HCT116 (cell line): ENCODE data around the gene ZNF177. TPM values are rescaled to one million over a fixed set of nuclear protein-coding genes. Genes with fewer than 3 reads are reported as not detected.

Source experiments
- ATAC-seq: fragments of 200-7000 bp; cut with Tn5 transposase; 2 replicates; pipeline ENCODE4 v1.9.1; 2020; ENCODE audit warnings: mild to moderate bottlenecking, moderate library complexity
- BruUV-seq: library from RNA; stranded (reverse); fragments of 400-500 nt; replicated peaks from 2 replicates; lab custom pipeline; 2021; lab: Mats Ljungman, UMichigan
- CTCF ChIA-PET: fragments of 300-600 bp; sonication (Branson Sonifier 250); formaldehyde crosslinking; loops from one replicate; lab custom pipeline; 2021; ENCODE audit warnings: antibody characterized with exemption; lab: Charles Lee
- POLR2A ChIA-PET: fragments of 300-600, 350-600 bp; sonication (Branson Sonifier 250); formaldehyde crosslinking; loops from one replicate; lab custom pipeline; 2021; ENCODE audit warnings: antibody characterized with exemption; lab: Charles Lee
- RAD21 ChIA-PET, 2 experiments: fragments of 300-600 bp; sonication (Branson Sonifier 250); formaldehyde crosslinking; loops; one replicate each; lab custom pipeline; 2023; ENCODE audit warnings: low total read pairs in 2 of 2; ENCODE audit not compliant: uncharacterized antibody in 2 of 2, unreplicated experiment in 2 of 2, low non-redundant PET in 1 of 2; lab: Charles Lee
- DNase-seq: peaks from one replicate; pipeline ENCODE4 v3.0.0-alpha.2; 2010; ENCODE audit warnings: low read depth, low spot score
- H2AFZ ChIP-seq: fragments of 200-600 bp; shearing (Covaris generic), sonication (generic); 2 replicates; pipeline ENCODE4 v1.6.1; 2017; ENCODE audit warnings: low read depth, mixed run types, mixed read lengths, antibody characterized with exemption, low read length; ENCODE audit not compliant: poor library complexity, severe bottlenecking
- H3K27ac ChIP-seq: 2 replicates; pipeline ENCODE4 v1.5.1; 2012; ENCODE audit warnings: low read depth, low read length
- H3K27me3 ChIP-seq: fragments of 200-600 bp; sonication (generic); 2 replicates; pipeline ENCODE4 v1.6.1; 2016; ENCODE audit warnings: mixed run types, low read length, mixed read lengths; ENCODE audit not compliant: insufficient read depth
- H3K36me3 ChIP-seq, 2 experiments: fragments of 200-500 bp in 1 of 2; fragments of 200-600 bp in 1 of 2; sonication (Bioruptor generic) in 1 of 2; sonication (generic) in 1 of 2; 2 replicates each; pipeline versions ENCODE4 v1.5.1 to v1.6.1; 2014 to 2016; ENCODE audit warnings: low read length in 2 of 2, inconsistent platforms in 1 of 2, mixed read lengths in 1 of 2, mixed run types in 1 of 2; ENCODE audit not compliant: insufficient read depth in 2 of 2, control insufficient read depth in 1 of 2
- H3K4me1 ChIP-seq, 2 experiments: fragments of 200-600 bp in 1 of 2; sonication (generic) in 1 of 2; 2 replicates each; pipeline versions ENCODE4 v1.5.1 to v1.6.1; 2012 to 2017; ENCODE audit warnings: low read length in 2 of 2, inconsistent platforms in 1 of 2, mild to moderate bottlenecking in 1 of 2, mixed read lengths in 1 of 2, mixed run types in 1 of 2, moderate library complexity in 1 of 2; ENCODE audit not compliant: insufficient read depth in 2 of 2, control insufficient read depth in 1 of 2
- H3K4me2 ChIP-seq: fragments of 200-600 bp; sonication (generic); 2 replicates; pipeline ENCODE4 v1.6.1; 2017; ENCODE audit warnings: mixed run types, low read length, mixed read lengths
- H3K4me3 ChIP-seq, 2 experiments: fragments of 200-600 bp in 1 of 2; sonication (generic) in 1 of 2; replicated peaks in 1 of 2; 2 replicates each; pipeline ENCODE4 v1.5.1; 2011 to 2016; ENCODE audit warnings: low read length in 2 of 2, control low read depth in 1 of 2, low read depth in 1 of 2, mild to moderate bottlenecking in 1 of 2, mixed read lengths in 1 of 2, mixed run types in 1 of 2
- H3K79me2 ChIP-seq: fragments of 200-600 bp; sonication (generic); 2 replicates; pipeline ENCODE4 v1.6.1; 2017; ENCODE audit warnings: mild to moderate bottlenecking, mixed run types, low read length, moderate library complexity, mixed read lengths; ENCODE audit not compliant: insufficient read depth
- H3K9ac ChIP-seq: fragments of 200-600 bp; sonication (generic); 2 replicates; pipeline ENCODE4 v1.6.1; 2016; ENCODE audit warnings: low read length, mixed read lengths
- H3K9me2 ChIP-seq: fragments of 200-600 bp; sonication (generic), shearing (Covaris generic); 2 replicates; pipeline ENCODE4 v1.6.1; 2017; ENCODE audit warnings: mixed run types, mild to moderate bottlenecking, moderate library complexity; ENCODE audit not compliant: insufficient read depth
- H3K9me3 ChIP-seq, 2 experiments: fragments of 200-500 bp in 1 of 2; fragments of 200-600 bp in 1 of 2; sonication (Bioruptor generic) in 1 of 2; sonication (generic) in 1 of 2; 2 replicates each; pipeline ENCODE4 v1.6.1; 2014 to 2017; ENCODE audit warnings: low read length in 2 of 2, mixed read lengths in 2 of 2, inconsistent platforms in 1 of 2, low read depth in 1 of 2, mild to moderate bottlenecking in 1 of 2, mixed run types in 1 of 2, moderate library complexity in 1 of 2; ENCODE audit not compliant: control insufficient read depth in 1 of 2, insufficient read depth in 1 of 2
- H4K20me1 ChIP-seq: fragments of 200-600 bp; sonication (generic), shearing (Covaris generic); 2 replicates; pipeline ENCODE4 v1.6.1; 2017; ENCODE audit warnings: mixed run types, mild to moderate bottlenecking, moderate library complexity; ENCODE audit not compliant: insufficient read depth
- ATF3 ChIP-seq: IDR thresholded peaks from 2 replicates; pipeline ENCODE4 v1.6.1; 2012
- CBX3 ChIP-seq: IDR thresholded peaks from 2 replicates; pipeline ENCODE4 v1.6.1; 2012; ENCODE audit warnings: low read depth
- CEBPB ChIP-seq: IDR thresholded peaks from 2 replicates; pipeline ENCODE4 v1.6.1; 2012; ENCODE audit warnings: low read depth
- CTCF ChIP-seq, 3 experiments: fragments of 200-600 bp in 1 of 3; sonication (generic) in 1 of 3; IDR thresholded peaks in 2 of 3; conservative IDR thresholded peaks in 1 of 3; 2 replicates each; pipeline ENCODE4 v1.5.1; 2012 to 2017; ENCODE audit warnings: low read depth in 2 of 3, low read length in 2 of 3, antibody characterized with exemption in 1 of 3, borderline replicate concordance in 1 of 3, control low read depth in 1 of 3, mild to moderate bottlenecking in 1 of 3, mixed read lengths in 1 of 3, mixed run types in 1 of 3, moderate library complexity in 1 of 3; ENCODE audit not compliant: insufficient read depth in 1 of 3
- ELF1 ChIP-seq: IDR thresholded peaks from 2 replicates; pipeline ENCODE4 v1.6.1; 2012; ENCODE audit warnings: low read depth, borderline replicate concordance
- FOSL1 ChIP-seq: IDR thresholded peaks from 2 replicates; pipeline ENCODE4 v1.6.1; 2012; ENCODE audit warnings: low read depth
- JUND ChIP-seq: IDR thresholded peaks from 2 replicates; pipeline ENCODE4 v1.6.1; 2012
- POLR2A ChIP-seq: IDR thresholded peaks from 2 replicates; pipeline ENCODE4 v1.7.0; 2011; ENCODE audit warnings: borderline replicate concordance; ENCODE audit not compliant: insufficient read depth, insufficient read length; ENCODE audit errors: extremely low read depth
- POLR2AphosphoS5 ChIP-seq: IDR thresholded peaks from 2 replicates; pipeline ENCODE4 v1.6.1; 2011; ENCODE audit warnings: mild to moderate bottlenecking, low read depth, low read length, moderate library complexity
- RAD21 ChIP-seq: IDR thresholded peaks from 2 replicates; pipeline ENCODE4 v1.6.1; 2012; ENCODE audit warnings: low read depth, mild to moderate bottlenecking
- REST ChIP-seq: IDR thresholded peaks from 2 replicates; pipeline ENCODE4 v1.6.1; 2012; ENCODE audit warnings: low read depth
- SIN3A ChIP-seq: IDR thresholded peaks from 2 replicates; pipeline ENCODE4 v1.6.1; 2012; ENCODE audit warnings: low read depth
- SP1 ChIP-seq: IDR thresholded peaks from 2 replicates; pipeline ENCODE4 v1.6.1; 2012; ENCODE audit warnings: low read depth
- SRF ChIP-seq: IDR thresholded peaks from 2 replicates; pipeline ENCODE4 v1.6.1; 2012; ENCODE audit warnings: low read depth
- TCF7L2 ChIP-seq: IDR thresholded peaks from 2 replicates; pipeline ENCODE4 v1.7.0; 2011; ENCODE audit warnings: borderline replicate concordance, inconsistent platforms; ENCODE audit not compliant: insufficient read depth, insufficient read length; ENCODE audit errors: extremely low read depth
- YY1 ChIP-seq: IDR thresholded peaks from 2 replicates; pipeline ENCODE4 v1.6.1; 2011; ENCODE audit warnings: low read length, low read depth, moderate library complexity, mild to moderate bottlenecking; ENCODE audit not compliant: insufficient replicate concordance; ENCODE audit errors: extremely low read depth
- ZBTB33 ChIP-seq: IDR thresholded peaks from 2 replicates; pipeline ENCODE4 v1.6.1; 2011; ENCODE audit warnings: mild to moderate bottlenecking, low read length, moderate library complexity; ENCODE audit not compliant: insufficient replicate concordance; ENCODE audit errors: extremely low read depth
- ZFX ChIP-seq: fragments of 450-650 bp; IDR thresholded peaks from 2 replicates; pipeline ENCODE4 v1.6.1; 2017
- ZNF274 ChIP-seq: fragments of 200-500 bp; sonication (Bioruptor generic); IDR thresholded peaks from 2 replicates; pipeline ENCODE4 v1.6.1; 2014; ENCODE audit warnings: mild to moderate bottlenecking, low read depth, low read length, inconsistent platforms
- intact Hi-C: fragments of 100-400 bp; cut with micrococcal nuclease; formaldehyde crosslinking; loops from 2 replicates; pipeline ENCODE4 v1.10.0; 2022
- total RNA-seq: library from RNA; stranded (reverse); gene quantifications from one replicate; pipeline ENCODE4 v1.2.1, GENCODE V29; 2021; ENCODE audit not compliant: unreplicated experiment

The ZNF177 gene
- total RNA-seq, 1 experiment from 2014 or later = 1.2 TPM

GRCh38 chr19:9427941-9428340, 65.1 kb downstream of the ZNF177 start:
- H3K27me3 ChIP-seq = no peaks in the 10 kb centered on the region
- H3K79me2 ChIP-seq = no peaks in the 10 kb centered on the region
- no peak overlapping the region for H3K27ac ChIP-seq
- CTCF ChIA-PET = no interaction called here
- no peak overlapping the region for H2AFZ ChIP-seq
- intact Hi-C loops = no loop called here
- H3K9ac ChIP-seq = no peak overlapping the region
- POLR2A ChIA-PET = no interaction called here
- peaks cover 0 to 7% of the 10 kb centered on the region in 2 experiments; a peak in 3 of 4 replicates for H3K36me3 ChIP-seq
- H3K4me2 ChIP-seq = no peak overlapping the region
- RAD21 ChIA-PET = no interaction called here
- no peak overlapping the region for H3K4me3 ChIP-seq
- H3K9me2 ChIP-seq = no peaks in the 10 kb centered on the region
- H3K4me1 ChIP-seq = no peaks in the 10 kb centered on the region
- H3K9me3 ChIP-seq = no peaks in the 10 kb centered on the region; a peak in 2 of 4 replicates
- no TSS peak for BruUV-seq
- no peaks in the 10 kb centered on the region for H4K20me1 ChIP-seq
- TF ChIP-seq CEBPB = no peak
- no peak for TF ChIP-seq CBX3
- no peak for TF ChIP-seq ZBTB33
- no peak for TF ChIP-seq FOSL1
- TF ChIP-seq ELF1 = no peak
- no peak for TF ChIP-seq POLR2A
- no peak for TF ChIP-seq JUND
- TF ChIP-seq TCF7L2 = no peak
- no peak for TF ChIP-seq REST
- TF ChIP-seq ATF3 = no peak
- TF ChIP-seq ZNF274 = no peak
- TF ChIP-seq YY1 = no peak
- no peak for TF ChIP-seq SP1
- TF ChIP-seq RAD21 = no peak
- TF ChIP-seq SIN3A = no peak
- no peak for TF ChIP-seq CTCF (IDR thresholded peaks at IDR 0.05 in 2 of 3, conservative IDR thresholded peaks at IDR 0.05 in 1 of 3; ENCODE audit: borderline replicate concordance in 1 of 3, insufficient read depth in 1 of 3, low read depth in 2 of 3, low read length in 2 of 3)
- no peak for TF ChIP-seq ZFX
- no peak for TF ChIP-seq POLR2AphosphoS5
- no peak for TF ChIP-seq SRF
- no peak for ATAC-seq
- no peak for DNase-seq
